Mesenchymal stem cell (in vitro differentiated cells and primary cell): ENCODE measurements around the gene EFNA5.

ENCODE experiments used
- DNase-seq: peaks from one replicate; pipeline ENCODE4 v3.0.0-alpha.2; 2013
- H2AFZ ChIP-seq: one replicate; pipeline ENCODE4 v1.6.1; 2013; ENCODE audit warnings: low read depth, mild to moderate bottlenecking, control low read depth, inconsistent platforms, low read length, moderate library complexity
- H2AK5ac ChIP-seq: 2 replicates; pipeline ENCODE4 v1.6.1; 2013; ENCODE audit warnings: low read length, moderate library complexity, mild to moderate bottlenecking, inconsistent platforms; ENCODE audit not compliant: severe bottlenecking
- H2BK120ac ChIP-seq: one replicate; pipeline ENCODE4 v1.6.1; 2013; ENCODE audit warnings: low read depth, mild to moderate bottlenecking, inconsistent platforms, low read length, moderate library complexity
- H2BK12ac ChIP-seq, 2 experiments: one replicate each; pipeline ENCODE4 v1.6.1; 2013; ENCODE audit warnings: inconsistent platforms in 2 of 2, low read length in 2 of 2, mild to moderate bottlenecking in 2 of 2, moderate library complexity in 2 of 2, control low read depth in 1 of 2
- H2BK15ac ChIP-seq: one replicate; pipeline ENCODE4 v1.6.1; 2013; ENCODE audit warnings: mild to moderate bottlenecking, low read depth, inconsistent platforms; ENCODE audit not compliant: poor library complexity, severe bottlenecking
- H2BK5ac ChIP-seq: 2 replicates; pipeline ENCODE4 v1.6.1; 2013; ENCODE audit warnings: low read depth, mild to moderate bottlenecking, low read length, control low read depth, inconsistent platforms; ENCODE audit not compliant: poor library complexity, severe bottlenecking
- H3K14ac ChIP-seq, 2 experiments: one replicate each; pipeline ENCODE4 v1.6.1; 2013; ENCODE audit warnings: inconsistent platforms in 2 of 2, low read length in 2 of 2, control low read depth in 1 of 2, mild to moderate bottlenecking in 1 of 2, moderate library complexity in 1 of 2
- H3K18ac ChIP-seq, 2 experiments: one replicate each; pipeline ENCODE4 v1.6.1; 2013; ENCODE audit warnings: inconsistent platforms in 2 of 2, low read length in 2 of 2, control low read depth in 1 of 2, low read depth in 1 of 2, mild to moderate bottlenecking in 1 of 2
- H3K23ac ChIP-seq, 2 experiments: one replicate each; pipeline ENCODE4 v1.6.1; 2013; ENCODE audit warnings: inconsistent platforms in 2 of 2, low read length in 2 of 2, mild to moderate bottlenecking in 2 of 2, moderate library complexity in 2 of 2, control low read depth in 1 of 2
- H3K27ac ChIP-seq: 2 replicates; pipeline ENCODE4 v1.5.1; 2013; ENCODE audit warnings: mild to moderate bottlenecking, moderate library complexity, low read length, control low read depth, inconsistent platforms; ENCODE audit not compliant: poor library complexity, severe bottlenecking
- H3K27me3 ChIP-seq, 2 experiments: 2 replicates each; pipeline versions ENCODE4 v1.6.1 to v1.7.0; 2013; ENCODE audit warnings: low read length in 2 of 2, mild to moderate bottlenecking in 2 of 2, moderate library complexity in 2 of 2, control low read depth in 1 of 2, inconsistent platforms in 1 of 2; ENCODE audit not compliant: control insufficient read depth in 1 of 2, insufficient read depth in 1 of 2
- H3K36me3 ChIP-seq, 2 experiments: 2 replicates each; pipeline versions ENCODE4 v1.6.1 to v1.7.0; 2013; ENCODE audit warnings: low read length in 2 of 2, control low read depth in 1 of 2, inconsistent platforms in 1 of 2, low read depth in 1 of 2, mild to moderate bottlenecking in 1 of 2; ENCODE audit not compliant: insufficient read depth in 2 of 2, control insufficient read depth in 1 of 2
- H3K4ac ChIP-seq, 2 experiments: one replicate each; pipeline ENCODE4 v1.6.1; 2013; ENCODE audit warnings: inconsistent platforms in 2 of 2, low read length in 2 of 2, mild to moderate bottlenecking in 2 of 2, moderate library complexity in 2 of 2, control low read depth in 1 of 2, low read depth in 1 of 2
- H3K4me1 ChIP-seq: 2 replicates; pipeline ENCODE4 v1.6.1; 2013; ENCODE audit warnings: low read depth, low read length, control low read depth; ENCODE audit not compliant: control insufficient read depth, insufficient read depth
- H3K4me2 ChIP-seq: 2 replicates; pipeline ENCODE4 v1.6.1; 2013; ENCODE audit warnings: low read length, mild to moderate bottlenecking, inconsistent platforms; ENCODE audit not compliant: poor library complexity, severe bottlenecking
- H3K4me3 ChIP-seq, 2 experiments: 2 replicates each; pipeline versions ENCODE4 v1.5.1 to v1.7.0; 2013; ENCODE audit warnings: low read length in 2 of 2, mild to moderate bottlenecking in 2 of 2, control low read depth in 1 of 2, low read depth in 1 of 2; ENCODE audit not compliant: insufficient read depth in 1 of 2
- H3K79me1 ChIP-seq: replicated peaks from 2 replicates; pipeline ENCODE4 v1.6.1; 2013; ENCODE audit warnings: mild to moderate bottlenecking, control low read depth, low read length, inconsistent platforms; ENCODE audit not compliant: poor library complexity, severe bottlenecking
- H3K9ac ChIP-seq: 2 replicates; pipeline ENCODE4 v1.7.0; 2013; ENCODE audit warnings: mild to moderate bottlenecking, low read length, moderate library complexity
- H3K9me3 ChIP-seq: 2 replicates; pipeline ENCODE4 v1.7.0; 2013; ENCODE audit warnings: mild to moderate bottlenecking, low read length; ENCODE audit not compliant: control insufficient read depth
- H4K8ac ChIP-seq: one replicate; pipeline ENCODE4 v1.6.1; 2013; ENCODE audit warnings: inconsistent platforms, mild to moderate bottlenecking, low read length, moderate library complexity
- H4K91ac ChIP-seq: one replicate; pipeline ENCODE4 v1.6.1; 2013; ENCODE audit warnings: mild to moderate bottlenecking, low read length, inconsistent platforms
- WGBS: methylation state at CpG from one replicate; pipeline ENCODE4 v1.1.7; 2013; ENCODE audit warnings: mixed read lengths; 5-methylcytosine and 5-hydroxymethylcytosine counted together

Gene EFNA5

DNA sequence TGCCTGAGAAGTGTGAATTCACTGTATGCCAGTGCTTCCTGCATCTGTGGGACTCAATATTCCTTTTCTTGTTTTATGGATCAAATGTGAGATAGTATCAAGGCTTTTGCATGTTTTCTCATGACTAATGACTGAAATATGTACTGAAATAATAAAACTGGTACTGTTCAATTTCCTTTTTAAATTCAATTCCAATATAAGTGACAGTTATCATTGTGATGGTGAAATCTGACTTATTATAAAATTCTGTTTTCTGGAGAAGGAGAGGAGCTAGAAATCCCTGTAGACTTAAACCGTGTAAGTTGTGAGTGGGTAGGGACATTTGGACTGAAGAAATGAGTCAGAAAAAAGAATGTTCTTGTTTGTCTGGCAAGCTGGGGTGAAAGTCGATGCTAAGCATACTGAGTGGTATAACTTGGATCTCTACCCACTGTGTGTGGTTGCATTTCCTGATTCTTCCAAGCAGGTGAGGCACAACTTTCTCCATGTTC, 245.2 kb downstream of the EFNA5 start:
- Histone ChIP-seq H3K27me3 (no peaks in the 10 kb centered on the region), H2BK15ac (no peak overlapping the region), H3K4ac (no peak overlapping the region), H3K4me3 (no peak overlapping the region), H3K23ac (no peak overlapping the region), H3K27ac (peak overlapping the region; percentile 62), H3K36me3 (peaks cover 3 to 4% of the 10 kb centered on the region in 2 experiments), H2AK5ac (no peak overlapping the region), H2BK5ac (no peak overlapping the region), H3K4me2 (no peak overlapping the region), H3K14ac (no peak overlapping the region), H3K18ac (no peak overlapping the region), H4K8ac (no peak overlapping the region), H2AFZ (no peak overlapping the region), H3K9me3 (no peaks in the 10 kb centered on the region), H4K91ac (no peak overlapping the region), H3K9ac (no peak overlapping the region), H3K79me1 (peaks cover 10% of the 10 kb centered on the region), H3K4me1 (peaks cover 2% of the 10 kb centered on the region), H2BK12ac (no peak overlapping the region), H2BK120ac (no peak overlapping the region)
- peak; percentile 70 for DNase-seq
- WGBS: 0% methylated on average over 2 of the region's 2 CpGs

DNA sequence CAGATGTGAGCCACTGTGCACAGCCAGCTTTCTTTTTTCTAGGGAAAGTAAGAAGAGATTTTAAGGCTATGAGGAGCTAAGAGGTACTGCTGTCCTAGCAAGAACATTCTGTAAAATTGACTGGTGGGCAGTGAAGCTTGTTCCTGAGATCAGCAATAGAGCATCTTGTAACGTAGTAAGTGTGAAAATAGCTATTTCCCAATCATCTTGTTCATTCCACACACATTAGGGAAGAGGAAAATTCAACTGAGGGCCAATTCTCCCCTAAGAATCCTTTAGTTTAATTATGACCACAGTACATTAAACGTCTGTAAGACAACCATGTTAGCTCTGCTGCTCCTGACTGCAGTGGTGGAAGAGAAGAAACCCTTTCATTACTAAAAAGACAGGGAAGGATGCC, 246.2 kb downstream of the EFNA5 start:
- Histone ChIP-seq H3K23ac (no peak overlapping the region), H2BK5ac (no peak overlapping the region), H3K4me3 (no peak overlapping the region), H3K4me2 (no peak overlapping the region), H2AK5ac (peak overlapping the region; percentile 29), H2BK15ac (no peak overlapping the region), H3K79me1 (peaks cover 9% of the 10 kb centered on the region), H3K36me3 (peaks cover 3 to 4% of the 10 kb centered on the region in 2 experiments), H4K91ac (no peak overlapping the region), H4K8ac (no peak overlapping the region), H3K18ac (no peak overlapping the region), H3K27me3 (no peaks in the 10 kb centered on the region), H3K14ac (no peak overlapping the region), H3K4me1 (peaks cover 2% of the 10 kb centered on the region), H3K9me3 (no peaks in the 10 kb centered on the region), H2AFZ (no peak overlapping the region), H2BK120ac (no peak overlapping the region), H3K9ac (no peak overlapping the region), H3K4ac (no peak overlapping the region), H3K27ac (peak overlapping the region; percentile 6), H2BK12ac (no peak overlapping the region)
- peak; percentile 22 for DNase-seq
- 73% methylated on average over 2 of the region's 2 CpGs for WGBS

DNA sequence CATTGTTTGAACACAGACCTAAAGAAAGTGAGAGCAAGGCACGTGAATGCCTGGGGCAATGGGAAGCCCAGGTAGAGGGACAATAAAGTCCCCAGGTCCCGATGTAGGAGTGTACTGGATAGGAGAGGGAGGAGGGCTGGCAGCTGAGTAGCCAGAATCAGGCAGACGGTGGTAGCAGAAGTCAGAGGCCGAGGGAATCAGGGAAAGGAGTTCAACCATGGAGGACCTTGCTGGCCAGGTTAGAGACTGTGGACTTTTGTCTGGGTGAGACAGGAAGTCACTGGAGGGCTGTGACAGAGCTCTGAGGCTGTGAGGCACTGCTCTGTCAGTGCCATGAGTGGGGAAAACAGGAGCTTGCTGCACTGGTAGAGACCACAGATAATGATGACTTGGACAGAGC, 248.2 kb downstream of the EFNA5 start:
- Histone ChIP-seq H3K18ac (no peak overlapping the region), H3K27ac (no peak overlapping the region), H3K36me3 (peaks cover 3 to 4% of the 10 kb centered on the region in 2 experiments), H3K4me3 (no peak overlapping the region), H3K9ac (no peak overlapping the region), H3K4me1 (peaks cover 4% of the 10 kb centered on the region), H2BK15ac (no peak overlapping the region), H3K79me1 (peaks cover 7% of the 10 kb centered on the region), H3K23ac (no peak overlapping the region), H3K14ac (no peak overlapping the region), H3K27me3 (no peaks in the 10 kb centered on the region), H2BK5ac (no peak overlapping the region), H3K4me2 (no peak overlapping the region), H2AK5ac (no peak overlapping the region), H3K4ac (no peak overlapping the region), H4K8ac (peak overlapping the region; percentile 8), H3K9me3 (no peaks in the 10 kb centered on the region), H2BK12ac (peak overlapping the region in 1 of 2 experiments; percentile 58), H2AFZ (no peak overlapping the region), H2BK120ac (no peak overlapping the region), H4K91ac (no peak overlapping the region)
- no peak for DNase-seq
- 79% methylated on average over 4 of the region's 4 CpGs for WGBS

DNA sequence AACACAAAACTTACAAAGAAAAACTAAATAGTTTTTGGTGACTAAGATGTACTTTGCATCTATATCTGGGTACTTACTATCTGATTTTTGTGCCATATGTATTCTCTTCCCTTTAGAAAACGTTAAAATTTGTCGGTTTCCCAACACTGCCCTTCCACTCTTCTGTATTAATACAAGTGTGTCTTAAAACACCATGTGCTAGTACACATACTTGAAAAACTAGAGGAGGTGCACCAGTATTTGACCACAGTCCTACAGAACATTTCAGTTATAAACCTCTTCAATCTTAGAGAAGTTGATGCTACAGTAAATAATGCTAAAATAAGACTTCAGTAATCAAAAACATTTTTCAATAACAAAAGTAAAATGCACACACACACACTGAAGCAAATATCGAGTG, 251.2 kb downstream of the EFNA5 start:
- no peak overlapping the region for H2BK15ac ChIP-seq
- no peak overlapping the region for H3K4me2 ChIP-seq
- no peak overlapping the region for H3K23ac ChIP-seq
- no peak overlapping the region for H3K18ac ChIP-seq
- no peak overlapping the region for H3K9ac ChIP-seq
- H2AK5ac ChIP-seq: no peak overlapping the region
- no peaks in the 10 kb centered on the region for H3K9me3 ChIP-seq
- H3K4me1 ChIP-seq: peaks cover 6% of the 10 kb centered on the region
- H4K91ac ChIP-seq: no peak overlapping the region
- DNase-seq: no peak
- H2AFZ ChIP-seq: no peak overlapping the region
- peaks cover 3% of the 10 kb centered on the region for H3K79me1 ChIP-seq
- no peaks in the 10 kb centered on the region for H3K27me3 ChIP-seq
- no peak overlapping the region for H3K14ac ChIP-seq
- H4K8ac ChIP-seq: no peak overlapping the region
- no peak overlapping the region for H3K4me3 ChIP-seq
- H3K36me3 ChIP-seq: no peaks in the 10 kb centered on the region
- no peak overlapping the region for H2BK120ac ChIP-seq
- H2BK12ac ChIP-seq: no peak overlapping the region
- no peak overlapping the region for H2BK5ac ChIP-seq
- H3K27ac ChIP-seq: no peak overlapping the region
- WGBS: 95% methylated on average over 1 of the region's 3 CpGs
- H3K4ac ChIP-seq: no peak overlapping the region
